GM19043 (cell line): ENCODE results near the gene ZMPSTE24.

Experiments
- ATAC-seq: cut with Tn5 transposase; IDR thresholded peaks from one replicate; pipeline ENCODE4 v1.9.1; 2021; ENCODE audit warnings: low read depth; ENCODE audit not compliant: unreplicated experiment

Gene ZMPSTE24

GRCh38 chr1:40302475-40302874 is 44.4 kb downstream of the ZMPSTE24 start:
- no peak for ATAC-seq

GRCh38 chr1:40303051-40303771 is 45.2 kb downstream of the ZMPSTE24 start:
- no peak for ATAC-seq

GRCh38 chr1:40303790-40304189 is 45.8 kb downstream of the ZMPSTE24 start:
- ATAC-seq: no peak

GRCh38 chr1:40305451-40305850 is 47.4 kb downstream of the ZMPSTE24 start:
- no peak for ATAC-seq

- ATAC-seq: no peak
These were observed 47.8 kb downstream of the ZMPSTE24 start for GRCh38 chr1:40305871-40306270.

GRCh38 chr1:40306296-40306695 is 48.3 kb downstream of the ZMPSTE24 start:
- no peak for ATAC-seq

- ATAC-seq: no peak
These were observed 49.1 kb downstream of the ZMPSTE24 start for GRCh38 chr1:40307186-40307585.

- ATAC-seq: no peak
These were observed 50.1 kb downstream of the ZMPSTE24 start for GRCh38 chr1:40308036-40308727.

GRCh38 chr1:40309374-40310128 is 51.5 kb downstream of the ZMPSTE24 start:
- no peak for ATAC-seq

- ATAC-seq: no peak
These were observed 52.1 kb downstream of the ZMPSTE24 start for GRCh38 chr1:40310129-40310461.

- no peak for ATAC-seq
These were observed 53.1 kb downstream of the ZMPSTE24 start for GRCh38 chr1:40310983-40311642.

GRCh38 chr1:40311692-40312091 is 53.7 kb downstream of the ZMPSTE24 start:
- no peak for ATAC-seq

GRCh38 chr1:40312238-40313205 is 54.5 kb downstream of the ZMPSTE24 start:
- ATAC-seq: peak; percentile 43

GRCh38 chr1:40313329-40313957 is 55.4 kb downstream of the ZMPSTE24 start:
- ATAC-seq: peak; percentile 32

GRCh38 chr1:40313958-40314720 is 56.1 kb downstream of the ZMPSTE24 start:
- no peak for ATAC-seq

GRCh38 chr1:40314721-40315238 is 56.7 kb downstream of the ZMPSTE24 start:
- ATAC-seq: no peak

- ATAC-seq: no peak
These were observed 57.3 kb downstream of the ZMPSTE24 start for GRCh38 chr1:40315239-40315794.
